Measurements from ENCODE around the gene PRKCE. TPM values are rescaled to one million over a fixed set of nuclear protein-coding genes. Genes with fewer than 3 reads are reported as not detected.
"Not testable (repeated sequence)": the region's sequence is repeated elsewhere in the genome, so short reads cannot be mapped to it uniquely, and the experiment has no call there.

PRKCE gene
- total RNA-seq, 1 experiment from 2014 or later, result 1.3 TPM

- Histone ChIP-seq H2BK15ac (ENCODE audit: low read depth, low read length) (no peak overlapping the region), H2AK5ac (ENCODE audit: insufficient read length, low read length) (no peak overlapping the region), H3K18ac (ENCODE audit: insufficient read length, low read depth, low read length) (no peak overlapping the region), H3K4ac (ENCODE audit: low read depth, low read length) (no peak overlapping the region), H3K79me2 (ENCODE audit: insufficient read depth, low read length) (no peaks in the 10 kb centered on the region), H3K14ac (ENCODE audit: insufficient read depth, low read length) (no peak overlapping the region), H3K9ac (ENCODE audit: extremely low read depth, insufficient read length, low read length) (no peak overlapping the region), H4K8ac (replicated peaks; ENCODE audit: insufficient read length, low read depth, low read length) (no peak overlapping the region), H2BK20ac (ENCODE audit: low read depth, low read length, poor library complexity, severe bottlenecking) (no peak overlapping the region), H3K9me3 (ENCODE audit: control insufficient read depth, low read depth, low read length) (no peaks in the 10 kb centered on the region), H3K27me3 (ENCODE audit: insufficient read depth, low read length) (no peaks in the 10 kb centered on the region), H3K23ac (ENCODE audit: insufficient read length, low read depth, low read length) (no peak overlapping the region), H3K23me2 (ENCODE audit: insufficient read length, low read depth, low read length, poor library complexity, severe bottlenecking) (no peaks in the 10 kb centered on the region), H4K20me1 (ENCODE audit: control insufficient read depth, insufficient read depth, insufficient read length) (no peaks in the 10 kb centered on the region), H4K5ac (ENCODE audit: insufficient read length, low read depth, low read length) (no peak overlapping the region), H3T11ph (ENCODE audit: low read length) (no peak overlapping the region), H3K79me1 (ENCODE audit: insufficient read depth, low read depth, low read length, poor library complexity, severe bottlenecking) (no peaks in the 10 kb centered on the region), H3K4me2 (ENCODE audit: insufficient read depth, insufficient read length, low read length) (no peak overlapping the region), H4K91ac (ENCODE audit: insufficient read length, low read depth, low read length) (no peak overlapping the region), H3K27ac (ENCODE audit: insufficient read length, low read depth, low read length) (no peak overlapping the region), H3K4me1 (ENCODE audit: insufficient read depth, low read length) (no peaks in the 10 kb centered on the region), H2BK120ac (ENCODE audit: low read depth, low read length, poor library complexity, severe bottlenecking) (no peak overlapping the region), H2BK5ac (ENCODE audit: insufficient read length, low read length) (no peak overlapping the region), H2BK12ac (ENCODE audit: insufficient read length, low read depth, low read length) (no peak overlapping the region), H3K56ac (ENCODE audit: insufficient read length, low read depth, low read length) (no peak overlapping the region), H2AFZ (ENCODE audit: low read length) (no peak overlapping the region)
- no peak for DNase-seq
- Mint-ChIP-seq H3K36me3 (ENCODE audit: insufficient read depth in 1 of 3, low read depth in 3 of 3) (no peaks in the 10 kb centered on the region; a peak in 1 of 7 replicates), H3K27me3 (ENCODE audit: low read depth) (no peaks in the 10 kb centered on the region; the same call in none of the 2 replicates), H3K9me3 (no peaks in the 10 kb centered on the region), H3K4me1 (peaks cover 12 to 13% of the 10 kb centered on the region in 2 experiments), H3K4me3 (no peak overlapping the region), H3K27ac (no peak overlapping the region)
- no CpG with 5 or more reads among the region's 11 CpGs for WGBS (ENCODE audit: extremely low coverage, insufficient read length, low lambda C conversion rate)
- TF ChIP-seq, protein P1, sequence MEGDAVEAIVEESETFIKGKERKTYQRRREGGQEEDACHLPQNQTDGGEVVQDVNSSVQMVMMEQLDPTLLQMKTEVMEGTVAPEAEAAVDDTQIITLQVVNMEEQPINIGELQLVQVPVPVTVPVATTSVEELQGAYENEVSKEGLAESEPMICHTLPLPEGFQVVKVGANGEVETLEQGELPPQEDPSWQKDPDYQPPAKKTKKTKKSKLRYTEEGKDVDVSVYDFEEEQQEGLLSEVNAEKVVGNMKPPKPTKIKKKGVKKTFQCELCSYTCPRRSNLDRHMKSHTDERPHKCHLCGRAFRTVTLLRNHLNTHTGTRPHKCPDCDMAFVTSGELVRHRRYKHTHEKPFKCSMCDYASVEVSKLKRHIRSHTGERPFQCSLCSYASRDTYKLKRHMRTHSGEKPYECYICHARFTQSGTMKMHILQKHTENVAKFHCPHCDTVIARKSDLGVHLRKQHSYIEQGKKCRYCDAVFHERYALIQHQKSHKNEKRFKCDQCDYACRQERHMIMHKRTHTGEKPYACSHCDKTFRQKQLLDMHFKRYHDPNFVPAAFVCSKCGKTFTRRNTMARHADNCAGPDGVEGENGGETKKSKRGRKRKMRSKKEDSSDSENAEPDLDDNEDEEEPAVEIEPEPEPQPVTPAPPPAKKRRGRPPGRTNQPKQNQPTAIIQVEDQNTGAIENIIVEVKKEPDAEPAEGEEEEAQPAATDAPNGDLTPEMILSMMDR (conservative IDR thresholded peaks at IDR 0.05), result no peak
Measured at GRCh38 chr2:45857867-45858520, 206.5 kb downstream of the PRKCE start.

DNA sequence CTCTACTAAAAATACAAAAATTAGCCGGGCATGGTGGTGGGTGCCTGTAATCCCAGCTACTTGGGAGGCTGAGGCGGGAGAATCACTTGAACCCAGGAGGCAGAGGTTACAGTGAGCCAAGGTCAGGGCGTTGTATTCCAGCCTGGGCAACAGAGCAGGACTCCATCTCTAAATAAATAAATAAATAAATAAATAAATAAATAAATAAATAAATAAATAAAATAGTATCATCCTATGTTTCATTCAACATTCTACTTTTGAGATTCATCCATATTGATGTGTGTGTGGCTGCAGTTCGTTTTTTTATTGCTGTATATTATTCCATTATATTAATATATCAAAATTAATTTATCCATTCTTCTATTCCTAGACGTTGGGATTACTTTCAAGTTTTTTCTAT, 207.4 kb downstream of the PRKCE start:
- not testable (repeated sequence) for H3K36me3 Mint-ChIP-seq (ENCODE audit: insufficient read depth in 1 of 3, low read depth in 3 of 3); H3K27me3 ChIP-seq (ENCODE audit: insufficient read depth, low read length); H3K27ac ChIP-seq (ENCODE audit: insufficient read length, low read depth, low read length); H3K4me3 Mint-ChIP-seq; H2BK15ac ChIP-seq (ENCODE audit: low read depth, low read length); H3K79me2 ChIP-seq (ENCODE audit: insufficient read depth, low read length); H2AK5ac ChIP-seq (ENCODE audit: insufficient read length, low read length); H2BK12ac ChIP-seq (ENCODE audit: insufficient read length, low read depth, low read length); H3K14ac ChIP-seq (ENCODE audit: insufficient read depth, low read length); H3K4me1 ChIP-seq (ENCODE audit: insufficient read depth, low read length); H3K4ac ChIP-seq (ENCODE audit: low read depth, low read length); H3K27me3 Mint-ChIP-seq (ENCODE audit: low read depth); H3K4me2 ChIP-seq (ENCODE audit: insufficient read depth, insufficient read length, low read length); H3K9me3 Mint-ChIP-seq; H4K91ac ChIP-seq (ENCODE audit: insufficient read length, low read depth, low read length); H2BK20ac ChIP-seq (ENCODE audit: low read depth, low read length, poor library complexity, severe bottlenecking); H2AFZ ChIP-seq (ENCODE audit: low read length); H3K9ac ChIP-seq (ENCODE audit: extremely low read depth, insufficient read length, low read length); H3K18ac ChIP-seq (ENCODE audit: insufficient read length, low read depth, low read length); H3K23ac ChIP-seq (ENCODE audit: insufficient read length, low read depth, low read length); H4K5ac ChIP-seq (ENCODE audit: insufficient read length, low read depth, low read length); H3K9me3 ChIP-seq (ENCODE audit: control insufficient read depth, low read depth, low read length); H4K8ac ChIP-seq (replicated peaks; ENCODE audit: insufficient read length, low read depth, low read length); H2BK120ac ChIP-seq (ENCODE audit: low read depth, low read length, poor library complexity, severe bottlenecking); H4K20me1 ChIP-seq (ENCODE audit: control insufficient read depth, insufficient read depth, insufficient read length); H3T11ph ChIP-seq (ENCODE audit: low read length); H2BK5ac ChIP-seq (ENCODE audit: insufficient read length, low read length); DNase-seq; H3K27ac Mint-ChIP-seq; H3K79me1 ChIP-seq (ENCODE audit: insufficient read depth, low read depth, low read length, poor library complexity, severe bottlenecking); H3K56ac ChIP-seq (ENCODE audit: insufficient read length, low read depth, low read length); H3K23me2 ChIP-seq (ENCODE audit: insufficient read length, low read depth, low read length, poor library complexity, severe bottlenecking)
- no CpG with 5 or more reads among the region's 5 CpGs for WGBS (ENCODE audit: extremely low coverage, insufficient read length, low lambda C conversion rate)
- H3K4me1 Mint-ChIP-seq, result peaks cover 11% of the 10 kb centered on the region in 2 experiments
